DOHH2 (cell line): ENCODE data around the gene TMCC1.

Source experiments
- CTCF ChIP-seq: fragments of 200-600 bp; sonication (generic); IDR thresholded peaks from one replicate; pipeline ENCODE4 v1.5.1; 2014; ENCODE audit warnings: antibody characterized with exemption, mild to moderate bottlenecking, low read depth, low read length; ENCODE audit not compliant: poor library complexity, severe bottlenecking
- EZH2phosphoT487 ChIP-seq: fragments of 200-600 bp; sonication (generic); IDR thresholded peaks from 2 replicates; pipeline ENCODE4 v1.6.1; 2017; ENCODE audit warnings: borderline replicate concordance, mild to moderate bottlenecking, antibody characterized with exemption, low read length, moderate library complexity, mixed read lengths

GRCh38 chr3:129623447-129624118 lies 269.9 kb downstream of the TMCC1 start:
- TF ChIP-seq EZH2phosphoT487 (no peak), CTCF (no peak)
